HepG2 (cell line): ENCODE results near the gene SLC35F4. TPM values are rescaled to one million over a fixed set of nuclear protein-coding genes. Genes with fewer than 3 reads are reported as not detected.

Experiments
- ATAC-seq: fragments of 200-7000 bp; cut with Tn5 transposase; 3 replicates; pipeline ENCODE4 v1.9.1; 2020; ENCODE audit warnings: mild to moderate bottlenecking, moderate library complexity
- BruUV-seq: library from RNA; stranded (reverse); fragments of 400-500 nt; replicated peaks from 2 replicates; lab custom pipeline; 2021; lab: Mats Ljungman, UMichigan
- CTCF ChIA-PET: fragments of 300-600 bp; formaldehyde crosslinking; extraction: SDS; loops from one replicate; lab custom pipeline; 2021; ENCODE audit warnings: low total read pairs, inconsistent platforms, low intra/inter-chr PET ratio; lab: Yijun Ruan, JAX
- POLR2A ChIA-PET: fragments of 350-600 bp; sonication (Branson Sonifier 250); formaldehyde crosslinking; loops from one replicate; lab custom pipeline; 2020; ENCODE audit warnings: antibody characterized with exemption, inconsistent platforms; lab: Yijun Ruan, JAX
- DNase-seq: peaks from one replicate; pipeline ENCODE4 v3.0.0-alpha.2; 2015; ENCODE audit warnings: low spot score
- FAIRE-seq: peaks from 3 replicates; lab custom pipeline; 2011; peaks lifted over from hg19 to GRCh38; lab: Jason Lieb, UNC
- H2AFZ ChIP-seq: one replicate; pipeline ENCODE4 v1.6.1; 2011; ENCODE audit warnings: low read length, inconsistent platforms
- H3K27ac ChIP-seq: fragments of 300-600 bp; 3 replicates; pipeline ENCODE4 v1.8.0; 2011; ENCODE audit warnings: mixed run types, mild to moderate bottlenecking, mixed read lengths, low read length, inconsistent platforms; ENCODE audit not compliant: insufficient read depth; ENCODE audit errors: extremely low read length
- H3K27me3 ChIP-seq, 2 experiments: fragments of 200-600 bp in 1 of 2; 2 replicates in 1 of 2; 3 replicates in 1 of 2; pipeline versions ENCODE4 v1.6.0 to v1.8.0; 2011; ENCODE audit warnings: low read length in 2 of 2, mild to moderate bottlenecking in 2 of 2, moderate library complexity in 2 of 2, inconsistent platforms in 1 of 2; ENCODE audit not compliant: insufficient read depth in 2 of 2, control insufficient read depth in 1 of 2
- H3K36me3 ChIP-seq, 2 experiments: fragments of 200-600 bp in 1 of 2; replicated peaks in 1 of 2; 2 replicates in 1 of 2; 3 replicates in 1 of 2; pipeline versions ENCODE4 v1.5.1 to v1.8.0; 2011; ENCODE audit warnings: low read length in 2 of 2, inconsistent platforms in 1 of 2; ENCODE audit not compliant: insufficient read depth in 2 of 2, control insufficient read depth in 1 of 2
- H3K4me1 ChIP-seq: 2 replicates; pipeline ENCODE4 v1.5.1; 2012; ENCODE audit warnings: low read length, inconsistent platforms; ENCODE audit not compliant: insufficient read depth
- H3K4me2 ChIP-seq: 2 replicates; pipeline ENCODE4 v1.6.0; 2011; ENCODE audit warnings: low read depth, low read length, inconsistent platforms
- H3K4me3 ChIP-seq, 3 experiments: fragments of 200-600 bp in 1 of 3; sonication (generic), shearing (Covaris generic) in 1 of 3; replicated peaks in 1 of 3; 2 replicates each; pipeline ENCODE4 v1.5.1; 2011 to 2016; ENCODE audit warnings: low read length in 3 of 3, inconsistent platforms in 2 of 3, low read depth in 2 of 3, mild to moderate bottlenecking in 2 of 3, control low read depth in 1 of 3, mixed read lengths in 1 of 3; ENCODE audit not compliant: insufficient read depth in 1 of 3
- H3K79me2 ChIP-seq: one replicate; pipeline ENCODE4 v1.6.1; 2011; ENCODE audit warnings: low read length, inconsistent platforms; ENCODE audit not compliant: insufficient read depth
- H3K9ac ChIP-seq: 2 replicates; pipeline ENCODE4 v1.6.0; 2011; ENCODE audit warnings: mild to moderate bottlenecking, low read depth, low read length, inconsistent platforms; ENCODE audit not compliant: insufficient read depth
- H3K9me3 ChIP-seq: 2 replicates; pipeline ENCODE4 v1.5.1; 2012; ENCODE audit warnings: mild to moderate bottlenecking, low read length
- H4K20me1 ChIP-seq: 2 replicates; pipeline ENCODE4 v1.6.0; 2011; ENCODE audit warnings: inconsistent platforms, mild to moderate bottlenecking, low read length, moderate library complexity; ENCODE audit not compliant: insufficient read depth
- CTCF ChIP-seq: sonication (generic); formaldehyde crosslinking; IDR thresholded peaks from 2 replicates; pipeline ENCODE4 v1.5.0; 2020; ENCODE audit warnings: mild to moderate bottlenecking, missing genetic modification reagents, moderate library complexity
- E2F2 ChIP-seq: sonication (generic); formaldehyde crosslinking; IDR thresholded peaks from 2 replicates; pipeline ENCODE4 v1.4.0; 2020; ENCODE audit warnings: missing genetic modification reagents, borderline replicate concordance
- HOXA9 ChIP-seq: sonication (generic); formaldehyde crosslinking; IDR thresholded peaks from 2 replicates; pipeline ENCODE4 v1.8.1; 2022; ENCODE audit warnings: missing genetic modification reagents, mild to moderate bottlenecking, moderate library complexity, borderline replicate concordance
- MAX ChIP-seq: IDR thresholded peaks from 2 replicates; pipeline ENCODE4 v1.6.1; 2012; ENCODE audit warnings: inconsistent platforms
- SOX5 ChIP-seq: IDR thresholded peaks from 2 replicates; pipeline ENCODE4 v1.6.1; 2016; ENCODE audit warnings: borderline replicate concordance
- ZNF329 ChIP-seq: sonication (generic); formaldehyde crosslinking; IDR thresholded peaks from 2 replicates; pipeline ENCODE4 v1.9.0; 2021; ENCODE audit warnings: low read depth, mild to moderate bottlenecking, missing genetic modification reagents
- ZNF33B ChIP-seq: sonication (generic); formaldehyde crosslinking; IDR thresholded peaks from 2 replicates; pipeline ENCODE4 v1.5.1; 2020; ENCODE audit warnings: mild to moderate bottlenecking, missing genetic modification reagents
- ZNF512B ChIP-seq: sonication (generic); formaldehyde crosslinking; IDR thresholded peaks from 2 replicates; pipeline ENCODE4 v1.5.1; 2020; ENCODE audit warnings: missing genetic modification reagents, mild to moderate bottlenecking, borderline replicate concordance
- ZNF574 ChIP-seq: sonication (generic); formaldehyde crosslinking; IDR thresholded peaks from 2 replicates; pipeline ENCODE4 v1.4.0; 2020; ENCODE audit warnings: missing genetic modification reagents
- ZNF607 ChIP-seq: sonication (generic); formaldehyde crosslinking; IDR thresholded peaks from 2 replicates; pipeline ENCODE4 v1.5.1; 2020; ENCODE audit warnings: missing genetic modification reagents, mild to moderate bottlenecking, borderline replicate concordance
- ZNF790 ChIP-seq: sonication (generic); formaldehyde crosslinking; IDR thresholded peaks from 2 replicates; pipeline ENCODE4 v1.8.0; 2022; ENCODE audit warnings: missing genetic modification reagents, mild to moderate bottlenecking, borderline replicate concordance
- ZSCAN21 ChIP-seq: sonication (generic); formaldehyde crosslinking; IDR thresholded peaks from 2 replicates; pipeline ENCODE4 v1.8.0; 2022; ENCODE audit warnings: mild to moderate bottlenecking, missing genetic modification reagents, moderate library complexity, borderline replicate concordance
- WGBS: methylation state at CpG from one replicate; pipeline ENCODE4 v1.1.6; 2017; ENCODE audit warnings: low lambda C conversion rate; 5-methylcytosine and 5-hydroxymethylcytosine counted together
- in situ Hi-C: cut with HindIII; loops from 2 replicates; pipeline ENCODE4 v1.10.0; 2017; ENCODE audit warnings: low pct_unique_long_range_greater_than_20kb; ENCODE audit not compliant: extremely low pct_ligation_motif_present
- intact Hi-C: fragments of 100-400 bp; cut with micrococcal nuclease; formaldehyde crosslinking; loops from one replicate; pipeline ENCODE4 v1.10.0; 2022; ENCODE audit not compliant: unreplicated experiment
- polyA plus RNA-seq, 8 experiments: library from polyadenylated mRNA; depleted of rRNA in 3 of 8; stranded (reverse) in 7 of 8; unstranded in 1 of 8; fragments of >200 nt; fragmentation: Illumina TruSeq in 4 of 8; extraction: Trizol in 4 of 8; gene quantifications; 2 replicates each; pipeline versions ENCODE4 v1.2.1 to v1.2.3, GENCODE V29; 2011 to 2016; ENCODE audit warnings: low read depth in 4 of 8, missing spikeins in 1 of 8, mixed read lengths in 1 of 8; ENCODE audit not compliant: insufficient read depth in 1 of 8
- total RNA-seq, 5 experiments: library from RNA; depleted of rRNA; stranded (reverse); fragments of >200 nt; fragmentation: Illumina TruSeq; extraction: Trizol; gene quantifications; 2 replicates each; pipeline ENCODE4 v1.2.3, GENCODE V29; 2016; ENCODE audit warnings: low read depth in 1 of 5

Gene SLC35F4
- total and polyA plus RNA-seq, 2 of the 13 experiments (the other 11 are each of a cell fraction or from before 2014, with no cell fraction given): not detected

- no peak for TF ChIP-seq ZNF607 (CRISPR knock-in tag)
- TF ChIP-seq ZNF574 (CRISPR knock-in tag): no peak
- TF ChIP-seq, all 625 proteins: peak for 0
These were observed 45.3 kb downstream of the SLC35F4 start (continued) for GRCh38 chr14:57820581-57820980.

- Histone ChIP-seq H3K9me3 (no peaks in the 10 kb centered on the region), H3K27me3 (no peaks in the 10 kb centered on the region; a peak in 1 of 5 replicates), H3K79me2 (no peaks in the 10 kb centered on the region), H3K4me2 (no peak overlapping the region), H3K36me3 (no peaks in the 10 kb centered on the region), H2AFZ (no peak overlapping the region), H4K20me1 (no peaks in the 10 kb centered on the region), H3K4me1 (no peaks in the 10 kb centered on the region), H3K27ac (no peak overlapping the region), H3K9ac (no peak overlapping the region), H3K4me3 (no peak overlapping the region)
- WGBS: 0% methylated on average over 1 of the region's 1 CpG
- intact Hi-C loops (no loop called here), in situ Hi-C loops (no loop called here)
- POLR2A ChIA-PET: no interaction called here
- no peak for DNase-seq
- ATAC-seq: no peak
- no peak for FAIRE-seq
- CTCF ChIA-PET: no interaction called here
- BruUV-seq: no TSS peak
- TF ChIP-seq MAX (no peak), CTCF (CRISPR knock-in tag) (no peak), ZNF790 (CRISPR knock-in tag) (no peak), ZNF329 (CRISPR knock-in tag) (no peak), SOX5 (CRISPR knock-in tag) (no peak), ZNF33B (CRISPR knock-in tag) (no peak), ZNF512B (CRISPR knock-in tag) (no peak), ZSCAN21 (no peak), E2F2 (no peak), HOXA9 (CRISPR knock-in tag) (no peak)
These were observed 47.4 kb downstream of the SLC35F4 start for GRCh38 chr14:57818511-57818910.
